NCI-H1417 treated with DMSO at 0.1 percent for 48 hours (cell line): ENCODE measurements around the gene PRSS56.
"Not testable (repeated sequence)": the region's sequence is repeated elsewhere in the genome, so short reads cannot be mapped to it uniquely, and the experiment has no call there.

ENCODE experiments used
- DNase-seq: peaks from one replicate; lab custom pipeline; 2025; lab: John Stamatoyannopoulos, UW

PRSS56 gene

GRCh38 chr2:232541961-232542714 is 21.9 kb downstream of the PRSS56 start:
- DNase-seq: no peak

GRCh38 chr2:232542715-232543467 is 22.7 kb downstream of the PRSS56 start:
- DNase-seq: no peak

GRCh38 chr2:232543491-232543890 is 23.3 kb downstream of the PRSS56 start:
- no peak for DNase-seq

- DNase-seq: no peak
Measured at GRCh38 chr2:232543928-232544631, 23.9 kb downstream of the PRSS56 start.

GRCh38 chr2:232544674-232545073 is 24.5 kb downstream of the PRSS56 start:
- no peak for DNase-seq

- no peak for DNase-seq
Measured at GRCh38 chr2:232545511-232546375, 25.6 kb downstream of the PRSS56 start.

GRCh38 chr2:232547991-232548390 is 27.8 kb downstream of the PRSS56 start:
- DNase-seq: no peak

GRCh38 chr2:232549655-232550353 is 29.6 kb downstream of the PRSS56 start:
- no peak for DNase-seq

- peak; percentile 47 for DNase-seq
Measured at GRCh38 chr2:232550354-232551249, 30.4 kb downstream of the PRSS56 start, which contains the start of the genes EIF4E2 and TIGD1. Gene EIF4E2, plus strand, starts transcription at chr2:232550689. Its CDS starts 36 bp downstream, at chr2:232550725. Gene TIGD1, minus strand, starts transcription at chr2:232550557. Its CDS starts 675 bp downstream, at chr2:232549882.

- no peak for DNase-seq
Measured at GRCh38 chr2:232551250-232551638, 31.1 kb downstream of the PRSS56 start.

- DNase-seq: no peak
Measured at GRCh38 chr2:232551776-232552175, 31.6 kb downstream of the PRSS56 start.

GRCh38 chr2:232556426-232556825 is 36.2 kb downstream of the PRSS56 start:
- no peak for DNase-seq

GRCh38 chr2:232562515-232563151 is 42.4 kb downstream of the PRSS56 start:
- DNase-seq: no peak

- DNase-seq: no peak
Measured at GRCh38 chr2:232563580-232563979, 43.4 kb downstream of the PRSS56 start.

- no peak for DNase-seq
Measured at GRCh38 chr2:232567721-232568120, 47.5 kb downstream of the PRSS56 start.

- DNase-seq: no peak
Measured at GRCh38 chr2:232568161-232568560, 48.0 kb downstream of the PRSS56 start.

- no peak for DNase-seq
Measured at GRCh38 chr2:232569541-232569940, 49.4 kb downstream of the PRSS56 start.

GRCh38 chr2:232570481-232570880 is 50.3 kb downstream of the PRSS56 start:
- DNase-seq: not testable (repeated sequence)

- no peak for DNase-seq
Measured at GRCh38 chr2:232571026-232571474, 50.9 kb downstream of the PRSS56 start.
